ENCODE measurements around the gene PID1. TPM values are rescaled to one million over a fixed set of nuclear protein-coding genes. Genes with fewer than 3 reads are reported as not detected.

Gene PID1
- total and polyA plus RNA-seq, 4 donors = 17.0 to 45.7 (median 30.0) TPM

DNA sequence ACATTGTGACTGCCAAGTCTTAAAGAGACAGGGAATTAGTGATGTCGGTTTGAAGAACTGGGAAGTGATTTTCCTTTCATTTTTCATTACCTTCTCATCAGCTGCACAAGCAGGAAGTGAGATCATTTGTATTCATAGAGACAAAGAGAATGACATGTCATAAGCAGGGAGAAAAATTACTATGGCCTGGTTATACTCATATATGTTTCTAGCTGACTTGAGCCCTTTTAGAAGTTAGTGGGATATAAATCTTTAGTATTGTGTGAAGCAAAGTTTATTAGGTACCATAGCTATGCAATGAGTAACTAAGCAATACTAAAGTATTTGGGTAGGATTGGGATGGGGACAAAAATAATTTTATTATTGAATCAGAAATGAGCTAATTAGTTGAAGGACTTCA, 284.1 kb downstream of the PID1 start:
- Histone ChIP-seq H3K4me3 (no peak overlapping the region), H3K27ac (ENCODE audit: low read depth in 1 of 2, low read length in 1 of 2) (no peak overlapping the region), H3K9me3 (ENCODE audit: control insufficient read depth in 4 of 4, insufficient read depth in 3 of 4, low read length in 3 of 4) (peaks cover 0 to 7% (median under 1%) of the 10 kb centered on the region in 4 donors), H3K27me3 (ENCODE audit: control insufficient read depth in 3 of 3, insufficient read depth in 3 of 3, low read length in 2 of 3) (no peaks in the 10 kb centered on the region), H3K9ac (ENCODE audit: insufficient read depth in 1 of 2, low read length in 2 of 2) (no peak overlapping the region), H3K36me3 (ENCODE audit: control insufficient read depth in 4 of 4, insufficient read depth in 4 of 4, low read length in 4 of 4) (no peaks in the 10 kb centered on the region), H3K4me1 (ENCODE audit: control insufficient read depth in 5 of 5, insufficient read depth in 5 of 5, low read length in 5 of 5) (no peaks in the 10 kb centered on the region)
- 64 to 66% methylated on average over 1 of the region's 1 CpG for WGBS, 2 donors
- TF ChIP-seq, protein P1, sequence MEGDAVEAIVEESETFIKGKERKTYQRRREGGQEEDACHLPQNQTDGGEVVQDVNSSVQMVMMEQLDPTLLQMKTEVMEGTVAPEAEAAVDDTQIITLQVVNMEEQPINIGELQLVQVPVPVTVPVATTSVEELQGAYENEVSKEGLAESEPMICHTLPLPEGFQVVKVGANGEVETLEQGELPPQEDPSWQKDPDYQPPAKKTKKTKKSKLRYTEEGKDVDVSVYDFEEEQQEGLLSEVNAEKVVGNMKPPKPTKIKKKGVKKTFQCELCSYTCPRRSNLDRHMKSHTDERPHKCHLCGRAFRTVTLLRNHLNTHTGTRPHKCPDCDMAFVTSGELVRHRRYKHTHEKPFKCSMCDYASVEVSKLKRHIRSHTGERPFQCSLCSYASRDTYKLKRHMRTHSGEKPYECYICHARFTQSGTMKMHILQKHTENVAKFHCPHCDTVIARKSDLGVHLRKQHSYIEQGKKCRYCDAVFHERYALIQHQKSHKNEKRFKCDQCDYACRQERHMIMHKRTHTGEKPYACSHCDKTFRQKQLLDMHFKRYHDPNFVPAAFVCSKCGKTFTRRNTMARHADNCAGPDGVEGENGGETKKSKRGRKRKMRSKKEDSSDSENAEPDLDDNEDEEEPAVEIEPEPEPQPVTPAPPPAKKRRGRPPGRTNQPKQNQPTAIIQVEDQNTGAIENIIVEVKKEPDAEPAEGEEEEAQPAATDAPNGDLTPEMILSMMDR (IDR thresholded peaks at IDR 0.05; ENCODE audit: control extremely low read depth, extremely low read depth) = no peak
- ATAC-seq (ENCODE audit: insufficient read depth, low FRiP score) (no peak), DNase-seq (no peak)

DNA sequence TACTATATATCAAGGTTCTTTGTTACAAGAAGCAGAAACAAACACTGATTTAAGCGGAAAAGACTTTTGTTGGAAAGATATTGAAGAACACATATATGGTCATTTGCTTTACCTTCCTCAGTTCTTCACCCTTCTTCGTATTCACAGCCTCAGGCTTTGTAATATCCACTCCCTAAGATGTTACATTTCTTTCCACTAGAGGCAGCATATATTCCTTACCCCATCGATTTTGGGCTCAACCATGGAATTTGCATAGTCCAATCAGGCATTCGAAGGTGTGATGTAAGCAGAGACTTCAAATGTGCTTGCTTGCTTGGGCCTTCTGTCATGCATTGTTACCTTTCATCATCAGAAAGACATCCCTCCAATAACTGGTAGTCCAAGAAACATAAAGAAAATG, 287.4 kb downstream of the PID1 start:
- no peak overlapping the region for H3K4me3 ChIP-seq
- ATAC-seq (ENCODE audit: insufficient read depth, low FRiP score) = no peak
- H3K4me1 ChIP-seq (ENCODE audit: control insufficient read depth in 5 of 5, insufficient read depth in 5 of 5, low read length in 5 of 5) = no peaks in the 10 kb centered on the region
- H3K36me3 ChIP-seq (ENCODE audit: control insufficient read depth in 4 of 4, insufficient read depth in 4 of 4, low read length in 4 of 4) = no peaks in the 10 kb centered on the region
- TF ChIP-seq, protein P1 (IDR thresholded peaks at IDR 0.05; ENCODE audit: control extremely low read depth, extremely low read depth) = no peak
- peaks cover 0 to 2% (median 0%) of the 10 kb centered on the region in 4 donors for H3K9me3 ChIP-seq (ENCODE audit: control insufficient read depth in 4 of 4, insufficient read depth in 3 of 4, low read length in 3 of 4)
- no peak for DNase-seq
- H3K27me3 ChIP-seq (ENCODE audit: control insufficient read depth in 3 of 3, insufficient read depth in 3 of 3, low read length in 2 of 3) = no peaks in the 10 kb centered on the region
- H3K27ac ChIP-seq (ENCODE audit: low read depth in 1 of 2, low read length in 1 of 2) = no peak overlapping the region
- H3K9ac ChIP-seq (ENCODE audit: insufficient read depth in 1 of 2, low read length in 2 of 2) = no peak overlapping the region
- WGBS, 2 donors = 79 to 83% methylated on average over 4 of the region's 4 CpGs

DNA sequence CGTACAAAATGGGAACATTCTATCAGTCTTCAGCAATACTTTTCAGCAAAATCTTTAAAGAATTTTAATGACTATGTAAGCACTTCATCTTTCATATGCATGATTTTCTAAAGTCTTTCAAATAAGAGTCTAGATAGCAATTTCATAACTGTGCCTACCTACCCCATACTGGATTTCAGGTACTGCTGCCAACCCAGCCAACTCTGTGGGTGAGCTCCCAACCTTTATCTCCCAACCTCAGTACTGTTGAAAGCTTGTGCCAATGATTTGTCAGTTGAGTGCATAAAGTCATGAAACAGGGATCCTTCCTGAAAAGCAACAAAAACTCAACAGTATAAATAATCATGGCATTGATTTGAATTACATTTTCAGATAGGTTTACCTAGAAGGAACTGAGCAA, 296.9 kb downstream of the PID1 start:
- 56 to 70% methylated on average over 1 of the region's 1 CpG for WGBS, 2 donors
- H3K9me3 ChIP-seq (ENCODE audit: control insufficient read depth in 4 of 4, insufficient read depth in 3 of 4, low read length in 3 of 4) = no peaks in the 10 kb centered on the region
- TF ChIP-seq, protein P1 (IDR thresholded peaks at IDR 0.05; ENCODE audit: control extremely low read depth, extremely low read depth) = no peak
- no peak overlapping the region for H3K9ac ChIP-seq (ENCODE audit: insufficient read depth in 1 of 2, low read length in 2 of 2)
- no peaks in the 10 kb centered on the region for H3K27me3 ChIP-seq (ENCODE audit: control insufficient read depth in 3 of 3, insufficient read depth in 3 of 3, low read length in 2 of 3)
- no peak overlapping the region for H3K27ac ChIP-seq (ENCODE audit: low read depth in 1 of 2, low read length in 1 of 2)
- ATAC-seq (ENCODE audit: insufficient read depth, low FRiP score) = no peak
- H3K4me1 ChIP-seq (ENCODE audit: control insufficient read depth in 5 of 5, insufficient read depth in 5 of 5, low read length in 5 of 5) = no peaks in the 10 kb centered on the region
- H3K4me3 ChIP-seq = no peak overlapping the region
- no peaks in the 10 kb centered on the region for H3K36me3 ChIP-seq (ENCODE audit: control insufficient read depth in 4 of 4, insufficient read depth in 4 of 4, low read length in 4 of 4)
- DNase-seq = no peak

Small RNAs within 50 kb of the gene (small RNA-seq; reads per million reads assigned to genes)
- not detected for gene RN7SKP283 (ENCODE audit: low replicate concordance)
